ENCODE data around the gene RAD51B. TPM values are rescaled to one million over a fixed set of nuclear protein-coding genes. Genes with fewer than 3 reads are reported as not detected.

RAD51B gene
- total RNA-seq, 1 experiment from 2014 or later = 14.2 TPM

DNA sequence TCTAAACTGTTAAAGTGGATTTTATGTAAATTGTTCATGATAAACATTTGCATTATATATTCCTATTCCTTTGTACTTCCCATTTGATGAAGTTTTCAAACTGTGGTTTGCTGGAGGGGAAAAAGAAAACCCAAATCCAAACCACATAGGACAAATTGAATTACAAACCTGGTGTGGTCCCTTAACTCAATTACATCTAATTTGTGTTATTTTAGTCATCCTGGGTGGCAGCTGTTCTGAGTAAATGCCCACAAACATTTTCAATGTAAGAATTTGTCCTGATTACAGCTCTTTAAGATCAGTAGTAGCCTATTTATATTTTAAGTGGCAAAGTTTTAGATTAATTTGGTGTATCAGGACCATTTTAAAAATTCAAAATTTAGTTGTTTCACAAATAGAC is 153.9 kb downstream of the RAD51B start (continued):
- TF ChIP-seq, protein P1, sequence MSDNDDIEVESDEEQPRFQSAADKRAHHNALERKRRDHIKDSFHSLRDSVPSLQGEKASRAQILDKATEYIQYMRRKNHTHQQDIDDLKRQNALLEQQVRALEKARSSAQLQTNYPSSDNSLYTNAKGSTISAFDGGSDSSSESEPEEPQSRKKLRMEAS (CRISPR knock-in tag; IDR thresholded peaks at IDR 0.05) = no peak
- TF ChIP-seq ZNF396 (CRISPR knock-in tag; IDR thresholded peaks at IDR 0.05; ENCODE audit: borderline replicate concordance) = no peak
- TF ChIP-seq CBFB (CRISPR knock-in tag; IDR thresholded peaks at IDR 0.05; ENCODE audit: low read depth) = no peak

- ChIA-PET CTCF (no interaction called here), POLR2A (no interaction called here)
- H3K27ac Mint-ChIP-seq = no peak overlapping the region
- H3K9me3 Mint-ChIP-seq = no peaks in the 10 kb centered on the region
- H3K4me1 Mint-ChIP-seq = peaks cover 52% of the 10 kb centered on the region
- TF ChIP-seq, protein P2, sequence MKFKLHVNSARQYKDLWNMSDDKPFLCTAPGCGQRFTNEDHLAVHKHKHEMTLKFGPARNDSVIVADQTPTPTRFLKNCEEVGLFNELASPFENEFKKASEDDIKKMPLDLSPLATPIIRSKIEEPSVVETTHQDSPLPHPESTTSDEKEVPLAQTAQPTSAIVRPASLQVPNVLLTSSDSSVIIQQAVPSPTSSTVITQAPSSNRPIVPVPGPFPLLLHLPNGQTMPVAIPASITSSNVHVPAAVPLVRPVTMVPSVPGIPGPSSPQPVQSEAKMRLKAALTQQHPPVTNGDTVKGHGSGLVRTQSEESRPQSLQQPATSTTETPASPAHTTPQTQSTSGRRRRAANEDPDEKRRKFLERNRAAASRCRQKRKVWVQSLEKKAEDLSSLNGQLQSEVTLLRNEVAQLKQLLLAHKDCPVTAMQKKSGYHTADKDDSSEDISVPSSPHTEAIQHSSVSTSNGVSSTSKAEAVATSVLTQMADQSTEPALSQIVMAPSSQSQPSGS (CRISPR knock-in tag; IDR thresholded peaks at IDR 0.05; ENCODE audit: borderline replicate concordance, low read depth) = no peak
- TF ChIP-seq NR3C1 (CRISPR knock-in tag; conservative IDR thresholded peaks at IDR 0.05; ENCODE audit: low read depth) (no peak), NFATC4 (CRISPR knock-in tag; IDR thresholded peaks at IDR 0.05) (no peak), NFYB (CRISPR knock-in tag; conservative IDR thresholded peaks at IDR 0.05; ENCODE audit: low read depth) (no peak), OVOL2 (CRISPR knock-in tag; IDR thresholded peaks at IDR 0.05; ENCODE audit: borderline replicate concordance) (no peak), TP53 (CRISPR knock-in tag; IDR thresholded peaks at IDR 0.05) (no peak)
- TF ChIP-seq, protein P3, sequence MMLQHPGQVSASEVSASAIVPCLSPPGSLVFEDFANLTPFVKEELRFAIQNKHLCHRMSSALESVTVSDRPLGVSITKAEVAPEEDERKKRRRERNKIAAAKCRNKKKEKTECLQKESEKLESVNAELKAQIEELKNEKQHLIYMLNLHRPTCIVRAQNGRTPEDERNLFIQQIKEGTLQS (CRISPR knock-in tag; conservative IDR thresholded peaks at IDR 0.05) = no peak
- DNase-seq (ENCODE audit: low spot score) = no peak
- H3K4me3 Mint-ChIP-seq = no peak overlapping the region
- H3K27me3 Mint-ChIP-seq (ENCODE audit: low read depth) = peaks cover 18% of the 10 kb centered on the region
- no peak for ATAC-seq
- H3K36me3 Mint-ChIP-seq = no peaks in the 10 kb centered on the region
These were observed 155.9 kb downstream of the RAD51B start for GRCh38 chr14:67975470-67975869.

DNA sequence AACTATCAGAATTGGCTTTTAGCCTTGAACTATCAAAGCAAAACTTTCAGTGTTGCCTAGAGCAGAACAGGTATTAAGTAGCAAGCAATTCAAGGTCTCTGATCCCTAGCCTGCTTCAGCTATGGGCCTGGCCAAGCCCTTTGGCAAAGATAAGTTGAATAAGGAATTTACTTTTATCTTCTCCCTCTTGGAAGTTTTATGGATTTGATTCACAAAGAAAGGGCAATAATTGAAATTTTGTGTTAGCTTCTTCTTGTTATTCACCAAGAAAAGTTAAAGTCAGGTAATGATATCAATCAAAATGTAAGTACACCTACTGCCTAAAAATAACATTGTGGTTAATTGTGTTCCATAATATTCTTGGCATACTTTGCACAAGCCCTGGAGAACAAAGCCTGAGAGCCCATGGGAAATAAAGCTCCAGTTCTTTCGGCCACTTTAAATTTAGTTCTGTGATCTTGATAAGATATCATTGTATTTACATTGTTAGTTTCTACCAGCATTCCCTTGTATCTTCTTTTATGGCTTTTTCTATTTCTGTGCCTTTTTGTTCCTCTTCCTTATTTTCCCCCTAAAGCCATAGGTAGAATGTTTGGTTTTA is 158.0 kb downstream of the RAD51B start:
- DNase-seq (ENCODE audit: low spot score) (no peak), ATAC-seq (no peak)
- ChIA-PET POLR2A (no interaction called here), CTCF (no interaction called here)
- peak overlapping the region; percentile 86 for H3K27ac Mint-ChIP-seq
- H3K36me3 Mint-ChIP-seq = no peaks in the 10 kb centered on the region
- peaks cover 13% of the 10 kb centered on the region for H3K27me3 Mint-ChIP-seq (ENCODE audit: low read depth)
- peaks cover 35% of the 10 kb centered on the region for H3K4me1 Mint-ChIP-seq
- H3K4me3 Mint-ChIP-seq = no peak overlapping the region
- H3K9me3 Mint-ChIP-seq = no peaks in the 10 kb centered on the region
- TF ChIP-seq KAT7 (CRISPR knock-in tag; IDR thresholded peaks at IDR 0.05; ENCODE audit: borderline replicate concordance) (no peak), ATF1 (CRISPR knock-in tag; IDR thresholded peaks at IDR 0.05) (no peak), HMGXB4 (CRISPR knock-in tag; IDR thresholded peaks at IDR 0.05) (no peak), TEAD4 (CRISPR knock-in tag; IDR thresholded peaks at IDR 0.05) (no peak), ZBTB21 (CRISPR knock-in tag; IDR thresholded peaks at IDR 0.05; ENCODE audit: borderline replicate concordance) (no peak), NFYB (CRISPR knock-in tag; conservative IDR thresholded peaks at IDR 0.05; ENCODE audit: low read depth) (no peak), GRHL2 (CRISPR knock-in tag; IDR thresholded peaks at IDR 0.05; ENCODE audit: insufficient replicate concordance, severe bottlenecking) (no peak), MLX (CRISPR knock-in tag; IDR thresholded peaks at IDR 0.05) (no peak), ESRRA (CRISPR knock-in tag; IDR thresholded peaks at IDR 0.05; ENCODE audit: borderline replicate concordance) (no peak), JUN (CRISPR knock-in tag; IDR thresholded peaks at IDR 0.05) (no peak), SP1 (CRISPR knock-in tag; conservative IDR thresholded peaks at IDR 0.05) (no peak), ERG (CRISPR knock-in tag; IDR thresholded peaks at IDR 0.05) (no peak), EMX1 (CRISPR knock-in tag; IDR thresholded peaks at IDR 0.05) (no peak), ETV6 (CRISPR knock-in tag; IDR thresholded peaks at IDR 0.05) (no peak), NFE2L1 (CRISPR knock-in tag; IDR thresholded peaks at IDR 0.05) (no peak), ZNF423 (CRISPR knock-in tag; IDR thresholded peaks at IDR 0.05) (no peak)
- TF ChIP-seq, protein P4, sequence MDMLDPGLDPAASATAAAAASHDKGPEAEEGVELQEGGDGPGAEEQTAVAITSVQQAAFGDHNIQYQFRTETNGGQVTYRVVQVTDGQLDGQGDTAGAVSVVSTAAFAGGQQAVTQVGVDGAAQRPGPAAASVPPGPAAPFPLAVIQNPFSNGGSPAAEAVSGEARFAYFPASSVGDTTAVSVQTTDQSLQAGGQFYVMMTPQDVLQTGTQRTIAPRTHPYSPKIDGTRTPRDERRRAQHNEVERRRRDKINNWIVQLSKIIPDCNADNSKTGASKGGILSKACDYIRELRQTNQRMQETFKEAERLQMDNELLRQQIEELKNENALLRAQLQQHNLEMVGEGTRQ (CRISPR knock-in tag; IDR thresholded peaks at IDR 0.05) = no peak
- TF ChIP-seq, protein P5, sequence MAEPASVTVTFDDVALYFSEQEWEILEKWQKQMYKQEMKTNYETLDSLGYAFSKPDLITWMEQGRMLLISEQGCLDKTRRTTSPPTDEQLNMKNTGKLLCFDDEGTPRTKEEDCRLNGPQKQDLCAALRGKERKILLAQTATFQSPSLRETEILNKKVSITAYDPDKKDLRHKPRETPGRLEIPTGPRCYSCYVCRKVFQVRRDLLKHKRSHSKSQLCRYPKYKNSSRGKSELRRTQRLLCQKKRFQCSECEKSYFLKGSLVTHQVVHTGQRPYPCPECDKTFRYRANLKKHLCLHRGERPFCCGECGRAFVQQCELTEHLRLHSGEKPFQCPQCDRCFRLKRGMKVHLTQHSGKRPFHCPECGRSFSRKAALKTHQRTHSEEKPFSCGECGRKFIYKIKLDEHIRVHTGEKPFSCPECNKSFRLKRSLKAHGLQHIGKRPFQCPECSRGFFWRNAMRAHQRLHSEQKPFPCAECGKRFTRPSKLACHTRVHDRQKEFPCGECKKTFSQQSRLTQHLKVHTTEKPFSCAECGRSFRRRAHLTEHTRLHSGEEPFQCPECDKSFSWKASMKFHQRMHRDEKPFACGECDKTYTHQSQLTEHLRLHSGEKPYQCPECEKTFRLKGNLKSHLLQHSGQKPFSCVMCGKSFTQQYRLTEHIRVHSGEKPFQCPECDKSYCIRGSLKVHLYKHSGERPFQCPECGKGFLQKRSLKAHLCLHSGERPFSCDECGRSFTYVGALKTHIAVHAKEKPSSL (CRISPR knock-in tag; conservative IDR thresholded peaks at IDR 0.05) = no peak
